Ascending aorta (tissue), 2 donors: Measurements from ENCODE around the gene FAHD2A. TPM values are rescaled to one million over a fixed set of nuclear protein-coding genes. Genes with fewer than 3 reads are reported as not detected.
A peak's percentile ranks its signal among the peaks of the same experiment; 100 is the strongest.

Experiments used
- DNase-seq, 2 donors: peaks; one replicate each; pipeline ENCODE4 v3.0.0-alpha.2; 2019; ENCODE audit warnings: low spot score in 2 of 2
- H3K27ac ChIP-seq, 2 donors: fragments of 200-600 bp; sonication (generic); one replicate each; pipeline ENCODE4 v1.5.1; 2016 to 2017; ENCODE audit warnings: mild to moderate bottlenecking in 1 of 2
- H3K27me3 ChIP-seq: fragments of 200-600 bp; sonication (generic); one replicate; pipeline ENCODE4 v1.5.1; 2017
- H3K36me3 ChIP-seq, 2 donors: fragments of 200-600 bp; sonication (generic); one replicate each; pipeline ENCODE4 v1.5.1; 2016
- H3K4me1 ChIP-seq, 2 donors: fragments of 200-600 bp; sonication (generic); one replicate each; pipeline ENCODE4 v1.5.1; 2016 to 2017; ENCODE audit warnings: mild to moderate bottlenecking in 1 of 2
- H3K4me3 ChIP-seq, 2 donors: fragments of 200-600 bp; sonication (generic); one replicate each; pipeline ENCODE4 v1.5.1; 2016 to 2017; ENCODE audit warnings: mild to moderate bottlenecking in 1 of 2
- H3K9me3 ChIP-seq, 2 donors: fragments of 200-600 bp; sonication (generic); one replicate each; pipeline ENCODE4 v1.5.1; 2016
- CTCF ChIP-seq, 3 experiments: fragments of 200-600 bp in 2 of 3; fragments of 450-650 bp in 1 of 3; sonication (generic) in 2 of 3; IDR thresholded peaks; one replicate each; pipeline ENCODE4 v1.5.1; 2016 to 2019; ENCODE audit warnings: antibody characterized with exemption in 3 of 3, mild to moderate bottlenecking in 1 of 3, moderate library complexity in 1 of 3
- intact Hi-C: fragments of 100-400 bp; cut with DNase I; formaldehyde crosslinking; loops from one replicate; pipeline ENCODE4 v1.15.1; 2023
- total RNA-seq: library from RNA; depleted of rRNA; stranded (reverse); fragments of >200 nt; gene quantifications from one replicate; pipeline ENCODE4 v1.1.0, GENCODE V29; 2016

FAHD2A gene
- total RNA-seq, 1 donor from 2014 or later: 54.0 TPM

- Histone ChIP-seq H3K4me3 (no peak overlapping the region), H3K36me3 (no peaks in the 10 kb centered on the region), H3K9me3 (no peaks in the 10 kb centered on the region), H3K27ac (no peak overlapping the region), H3K27me3 (no peaks in the 10 kb centered on the region), H3K4me1 (no peaks in the 10 kb centered on the region)
- intact Hi-C loops: no loop called here
- DNase-seq: peak in 1 of 2 donors; percentile 43
- TF ChIP-seq CTCF (IDR thresholded peaks at IDR 0.05): no peak
Measured at GRCh38 chr2:95356821-95357700, 45.4 kb upstream of the FAHD2A start.

- intact Hi-C loops: no loop called here
Measured at GRCh38 chr2:95357717-95358280, 44.7 kb upstream of the FAHD2A start.

GRCh38 chr2:95359031-95359430, 43.5 kb upstream of the FAHD2A start:
- Histone ChIP-seq H3K9me3 (no peaks in the 10 kb centered on the region), H3K36me3 (no peaks in the 10 kb centered on the region), H3K27ac (no peak overlapping the region), H3K4me1 (no peaks in the 10 kb centered on the region), H3K27me3 (no peaks in the 10 kb centered on the region), H3K4me3 (no peak overlapping the region)
- peak in 1 of 2 donors; percentile 34 for DNase-seq
- intact Hi-C loops: no loop called here
- TF ChIP-seq CTCF (IDR thresholded peaks at IDR 0.05): no peak

More at GRCh38 chr2:95357717-95358280, 44.7 kb upstream of the FAHD2A start:
- H3K4me3 ChIP-seq: no peak overlapping the region
- no peak for TF ChIP-seq CTCF (IDR thresholded peaks at IDR 0.05)
- no peak overlapping the region for H3K27ac ChIP-seq
- H3K36me3 ChIP-seq: no peaks in the 10 kb centered on the region
- H3K9me3 ChIP-seq: no peaks in the 10 kb centered on the region
- H3K4me1 ChIP-seq: no peaks in the 10 kb centered on the region
- H3K27me3 ChIP-seq: no peaks in the 10 kb centered on the region
- peak in 1 of 2 donors; percentile 56 for DNase-seq

- Histone ChIP-seq H3K36me3 (no peaks in the 10 kb centered on the region), H3K4me1 (no peaks in the 10 kb centered on the region), H3K27ac (no peak overlapping the region), H3K27me3 (no peaks in the 10 kb centered on the region), H3K4me3 (no peak overlapping the region), H3K9me3 (no peaks in the 10 kb centered on the region)
- TF ChIP-seq CTCF (IDR thresholded peaks at IDR 0.05): no peak
- intact Hi-C loops: no loop called here
- DNase-seq: peak in 1 of 2 donors; percentile 46
Measured at GRCh38 chr2:95359501-95359930, 43.0 kb upstream of the FAHD2A start.

- TF ChIP-seq CTCF (IDR thresholded peaks at IDR 0.05): no peak
- Histone ChIP-seq H3K36me3 (no peaks in the 10 kb centered on the region), H3K9me3 (no peaks in the 10 kb centered on the region), H3K4me1 (no peaks in the 10 kb centered on the region), H3K4me3 (no peak overlapping the region), H3K27ac (no peak overlapping the region), H3K27me3 (no peaks in the 10 kb centered on the region)
- intact Hi-C loops: no loop called here
- peak in 1 of 2 donors; percentile 24 for DNase-seq
Measured at GRCh38 chr2:95361216-95361980, 41.1 kb upstream of the FAHD2A start.
